Loucy (cell line): Measurements from ENCODE around the gene SAXO2.
"Not testable (repeated sequence)": the region's sequence is repeated elsewhere in the genome, so short reads cannot be mapped to it uniquely, and the experiment has no call there.

Source experiments
- CTCF ChIP-seq: fragments of 200-600 bp; sonication (generic); conservative IDR thresholded peaks from 2 replicates; pipeline ENCODE4 v1.5.1; 2014; ENCODE audit warnings: mild to moderate bottlenecking, antibody characterized with exemption, low read length
- EZH2phosphoT487 ChIP-seq: fragments of 200-600 bp; IDR thresholded peaks from 2 replicates; pipeline ENCODE4 v1.6.1; 2018; ENCODE audit warnings: antibody characterized with exemption, mild to moderate bottlenecking, moderate library complexity, borderline replicate concordance

GRCh38 chr15:82311321-82311720 is 48.7 kb downstream of the SAXO2 start:
- TF ChIP-seq CTCF, EZH2phosphoT487: not testable (repeated sequence)
